ENCODE data around the gene TTLL10. TPM values are rescaled to one million over a fixed set of nuclear protein-coding genes. Genes with fewer than 3 reads are reported as not detected.

Gene TTLL10
- total RNA-seq, 1 experiment from 2014 or later = not detected

DNA sequence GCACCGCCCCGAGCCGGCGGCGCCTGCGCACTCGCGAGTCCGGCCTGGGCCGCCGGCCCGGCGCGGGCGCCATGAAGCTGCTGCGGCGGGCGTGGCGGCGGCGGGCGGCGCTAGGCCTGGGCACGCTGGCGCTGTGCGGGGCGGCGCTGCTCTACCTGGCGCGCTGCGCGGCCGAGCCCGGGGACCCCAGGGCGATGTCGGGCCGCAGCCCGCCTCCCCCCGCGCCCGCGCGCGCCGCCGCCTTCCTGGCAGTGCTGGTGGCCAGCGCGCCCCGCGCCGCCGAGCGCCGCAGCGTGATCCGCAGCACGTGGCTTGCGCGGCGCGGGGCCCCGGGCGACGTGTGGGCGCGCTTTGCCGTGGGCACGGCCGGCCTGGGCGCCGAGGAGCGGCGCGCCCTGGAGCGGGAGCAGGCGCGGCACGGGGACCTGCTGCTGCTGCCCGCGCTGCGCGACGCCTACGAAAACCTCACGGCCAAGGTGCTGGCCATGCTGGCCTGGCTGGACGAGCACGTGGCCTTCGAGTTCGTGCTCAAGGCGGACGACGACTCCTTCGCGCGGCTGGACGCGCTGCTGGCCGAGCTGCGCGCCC lies 58.6 kb downstream of the TTLL10 start, which contains the start of gene B3GALT6:
TSS of gene B3GALT6 (plus strand) at position 30 of the 588 bp plus-strand sequence. CDS start at position 72, 42 bp downstream.
- BruUV-seq (replicated peaks) = no TSS peak
- DNase-seq (ENCODE audit: unreplicated experiment) = no peak
- TF ChIP-seq, protein P1, sequence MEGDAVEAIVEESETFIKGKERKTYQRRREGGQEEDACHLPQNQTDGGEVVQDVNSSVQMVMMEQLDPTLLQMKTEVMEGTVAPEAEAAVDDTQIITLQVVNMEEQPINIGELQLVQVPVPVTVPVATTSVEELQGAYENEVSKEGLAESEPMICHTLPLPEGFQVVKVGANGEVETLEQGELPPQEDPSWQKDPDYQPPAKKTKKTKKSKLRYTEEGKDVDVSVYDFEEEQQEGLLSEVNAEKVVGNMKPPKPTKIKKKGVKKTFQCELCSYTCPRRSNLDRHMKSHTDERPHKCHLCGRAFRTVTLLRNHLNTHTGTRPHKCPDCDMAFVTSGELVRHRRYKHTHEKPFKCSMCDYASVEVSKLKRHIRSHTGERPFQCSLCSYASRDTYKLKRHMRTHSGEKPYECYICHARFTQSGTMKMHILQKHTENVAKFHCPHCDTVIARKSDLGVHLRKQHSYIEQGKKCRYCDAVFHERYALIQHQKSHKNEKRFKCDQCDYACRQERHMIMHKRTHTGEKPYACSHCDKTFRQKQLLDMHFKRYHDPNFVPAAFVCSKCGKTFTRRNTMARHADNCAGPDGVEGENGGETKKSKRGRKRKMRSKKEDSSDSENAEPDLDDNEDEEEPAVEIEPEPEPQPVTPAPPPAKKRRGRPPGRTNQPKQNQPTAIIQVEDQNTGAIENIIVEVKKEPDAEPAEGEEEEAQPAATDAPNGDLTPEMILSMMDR (IDR thresholded peaks at IDR 0.05; ENCODE audit: unreplicated experiment) = no peak
- Mint-ChIP-seq H3K4me1 (ENCODE audit: insufficient read depth, unreplicated experiment) (peaks cover 8% of the 10 kb centered on the region), H3K4me3 (ENCODE audit: unreplicated experiment) (peak within 1 kb of the TSS; percentile 88), H3K9me3 (ENCODE audit: unreplicated experiment) (no peaks in the 10 kb centered on the region), H3K27me3 (ENCODE audit: insufficient read depth, unreplicated experiment) (no peaks in the 10 kb centered on the region), H3K36me3 (ENCODE audit: insufficient read depth, unreplicated experiment) (peaks cover 10% of the 10 kb centered on the region), H3K27ac (ENCODE audit: low read depth, unreplicated experiment) (peak within 1 kb of the TSS; percentile 85)
- intact Hi-C loops (cut with micrococcal nuclease) = loop anchor here (5.0 kb wide), 1 partner anchor 60 kb away; no protein-coding TSS in a partner anchor
- ChIA-PET CTCF (interaction anchor here (0.6 to 1.1 kb wide), 3 partner anchors 60 to 112 kb away, joined by 3 read pairs; no protein-coding TSS in a partner anchor), POLR2A (interaction anchor here (0.6 to 2.0 kb wide), 6 partner anchors 27 to 232 kb away, joined by 3 to 7 read pairs (median 3); partner anchors contain the start of gene SCNN1D)

DNA sequence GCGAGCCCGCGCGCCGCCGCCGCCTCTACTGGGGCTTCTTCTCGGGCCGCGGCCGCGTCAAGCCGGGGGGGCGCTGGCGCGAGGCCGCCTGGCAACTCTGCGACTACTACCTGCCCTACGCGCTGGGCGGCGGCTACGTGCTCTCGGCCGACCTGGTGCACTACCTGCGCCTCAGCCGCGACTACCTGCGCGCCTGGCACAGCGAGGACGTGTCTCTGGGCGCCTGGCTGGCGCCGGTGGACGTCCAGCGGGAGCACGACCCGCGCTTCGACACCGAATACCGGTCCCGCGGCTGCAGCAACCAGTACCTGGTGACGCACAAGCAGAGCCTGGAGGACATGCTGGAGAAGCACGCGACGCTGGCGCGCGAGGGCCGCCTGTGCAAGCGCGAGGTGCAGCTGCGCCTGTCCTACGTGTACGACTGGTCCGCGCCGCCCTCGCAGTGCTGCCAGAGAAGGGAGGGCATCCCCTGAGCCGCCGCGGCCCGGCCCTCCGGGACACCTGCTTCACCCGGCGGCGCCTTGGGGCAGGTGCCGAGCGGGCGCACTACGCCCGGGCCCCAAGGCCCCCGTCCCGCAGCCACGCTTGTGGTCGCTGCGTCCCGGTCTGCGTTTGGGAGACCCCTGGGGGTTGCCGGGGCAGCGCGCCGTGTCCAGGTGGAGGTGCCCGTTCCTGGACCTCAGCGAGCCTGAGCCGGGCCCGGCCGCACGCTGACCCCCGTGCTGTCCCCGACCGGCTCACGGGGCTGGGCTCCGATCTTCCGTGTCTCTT lies 59.3 kb downstream of the TTLL10 start:
- ChIA-PET CTCF (interaction anchor here (0.8 to 1.1 kb wide), 2 partner anchors 59 to 113 kb away, joined by 3 read pairs; no protein-coding TSS in a partner anchor), POLR2A (interaction anchor here (1.1 kb wide), 1 partner anchor 47 kb away, joined by 3 read pairs; the partner anchor contains the start of gene SCNN1D)
- Mint-ChIP-seq H3K4me1 (ENCODE audit: insufficient read depth, unreplicated experiment) (peaks cover 8% of the 10 kb centered on the region), H3K4me3 (ENCODE audit: unreplicated experiment) (peak overlapping the region; percentile 68), H3K36me3 (ENCODE audit: insufficient read depth, unreplicated experiment) (peaks cover 10% of the 10 kb centered on the region), H3K9me3 (ENCODE audit: unreplicated experiment) (no peaks in the 10 kb centered on the region), H3K27me3 (ENCODE audit: insufficient read depth, unreplicated experiment) (no peaks in the 10 kb centered on the region), H3K27ac (ENCODE audit: low read depth, unreplicated experiment) (no peak overlapping the region)
- no TSS peak for BruUV-seq (replicated peaks)
- DNase-seq (ENCODE audit: unreplicated experiment) = no peak
- intact Hi-C loops (cut with micrococcal nuclease) = loop anchor here (5.0 kb wide), 1 partner anchor 59 kb away; no protein-coding TSS in a partner anchor
- TF ChIP-seq, protein P1 (IDR thresholded peaks at IDR 0.05; ENCODE audit: unreplicated experiment) = no peak

DNA sequence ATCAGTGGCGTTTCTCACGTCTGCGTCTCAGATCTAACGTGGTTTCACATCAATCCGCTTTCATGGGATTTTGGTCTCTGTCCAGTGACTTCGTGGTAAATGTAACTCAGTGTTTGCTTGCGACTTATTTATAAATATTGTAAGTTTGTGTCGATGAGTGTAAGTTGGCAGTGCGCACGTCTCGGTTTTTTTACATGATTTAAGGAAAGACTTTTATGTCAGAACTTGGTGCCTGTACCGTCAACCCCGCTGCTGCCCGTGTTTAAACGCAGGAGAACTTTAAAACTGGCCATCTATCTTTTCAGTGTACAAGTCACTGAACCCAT lies 59.9 kb downstream of the TTLL10 start:
- TF ChIP-seq, protein P1 (IDR thresholded peaks at IDR 0.05; ENCODE audit: unreplicated experiment) = no peak
- BruUV-seq (replicated peaks) = no TSS peak
- Mint-ChIP-seq H3K9me3 (ENCODE audit: unreplicated experiment) (no peaks in the 10 kb centered on the region), H3K27me3 (ENCODE audit: insufficient read depth, unreplicated experiment) (no peaks in the 10 kb centered on the region), H3K36me3 (ENCODE audit: insufficient read depth, unreplicated experiment) (peaks cover 10% of the 10 kb centered on the region), H3K27ac (ENCODE audit: low read depth, unreplicated experiment) (no peak overlapping the region), H3K4me1 (ENCODE audit: insufficient read depth, unreplicated experiment) (peaks cover 8% of the 10 kb centered on the region), H3K4me3 (ENCODE audit: unreplicated experiment) (peak overlapping the region; percentile 68)
- DNase-seq (ENCODE audit: unreplicated experiment) = no peak
- intact Hi-C loops (cut with micrococcal nuclease) = loop anchor here (5.0 kb wide), 1 partner anchor 59 kb away; no protein-coding TSS in a partner anchor
- ChIA-PET CTCF (no interaction called here), POLR2A (no interaction called here)

DNA sequence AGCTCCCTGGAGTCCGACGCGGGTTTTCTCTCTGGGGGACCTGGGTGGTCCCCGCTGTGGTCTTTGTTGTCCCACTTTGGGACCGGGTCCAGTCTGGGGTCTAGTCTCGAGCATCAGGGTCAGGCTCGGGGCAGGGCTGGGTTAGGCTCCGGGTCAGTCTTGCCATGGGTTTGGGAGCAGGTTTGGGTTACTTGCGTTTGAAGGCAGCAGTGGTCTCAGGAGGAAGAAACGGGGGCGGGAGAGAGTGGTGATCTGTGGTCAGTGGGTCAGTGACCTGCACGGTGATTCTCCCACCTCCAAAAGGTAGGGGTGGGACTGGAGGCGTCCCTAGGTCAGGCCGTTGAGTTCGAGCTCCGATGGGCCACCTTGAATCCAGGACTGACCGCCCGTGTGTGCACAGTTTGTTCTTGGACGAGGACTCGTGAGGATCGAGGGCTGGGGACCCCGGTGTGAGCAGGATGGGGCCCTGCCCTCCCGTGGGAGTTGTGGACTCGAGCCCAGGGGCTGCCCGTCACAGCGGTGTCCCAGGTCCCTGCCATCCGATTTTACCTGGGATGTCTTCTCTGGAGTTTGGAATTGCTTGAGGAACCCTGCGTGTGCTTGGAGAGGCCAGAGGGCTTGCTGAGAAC lies 60.6 kb downstream of the TTLL10 start:
- BruUV-seq (replicated peaks) = no TSS peak
- no peaks in the 10 kb centered on the region for H3K9me3 Mint-ChIP-seq (ENCODE audit: unreplicated experiment)
- peaks cover 10% of the 10 kb centered on the region for H3K36me3 Mint-ChIP-seq (ENCODE audit: insufficient read depth, unreplicated experiment)
- CTCF ChIA-PET = no interaction called here
- POLR2A ChIA-PET = no interaction called here
- intact Hi-C loops (cut with micrococcal nuclease) = loop anchor here (5.0 kb wide), 1 partner anchor 58 kb away; no protein-coding TSS in a partner anchor
- H3K4me3 Mint-ChIP-seq (ENCODE audit: unreplicated experiment) = peak overlapping the region; percentile 68
- no peak overlapping the region for H3K27ac Mint-ChIP-seq (ENCODE audit: low read depth, unreplicated experiment)
- H3K4me1 Mint-ChIP-seq (ENCODE audit: insufficient read depth, unreplicated experiment) = peaks cover 7% of the 10 kb centered on the region
- TF ChIP-seq, protein P1 (IDR thresholded peaks at IDR 0.05; ENCODE audit: unreplicated experiment) = no peak
- H3K27me3 Mint-ChIP-seq (ENCODE audit: insufficient read depth, unreplicated experiment) = no peaks in the 10 kb centered on the region
- DNase-seq (ENCODE audit: unreplicated experiment) = no peak
